ENCODE measurements around the gene RAPGEF3.

GRCh38 chr12:47707355-47707754 is 51.3 kb downstream of the RAPGEF3 start:
- TF ChIP-seq, protein P1, sequence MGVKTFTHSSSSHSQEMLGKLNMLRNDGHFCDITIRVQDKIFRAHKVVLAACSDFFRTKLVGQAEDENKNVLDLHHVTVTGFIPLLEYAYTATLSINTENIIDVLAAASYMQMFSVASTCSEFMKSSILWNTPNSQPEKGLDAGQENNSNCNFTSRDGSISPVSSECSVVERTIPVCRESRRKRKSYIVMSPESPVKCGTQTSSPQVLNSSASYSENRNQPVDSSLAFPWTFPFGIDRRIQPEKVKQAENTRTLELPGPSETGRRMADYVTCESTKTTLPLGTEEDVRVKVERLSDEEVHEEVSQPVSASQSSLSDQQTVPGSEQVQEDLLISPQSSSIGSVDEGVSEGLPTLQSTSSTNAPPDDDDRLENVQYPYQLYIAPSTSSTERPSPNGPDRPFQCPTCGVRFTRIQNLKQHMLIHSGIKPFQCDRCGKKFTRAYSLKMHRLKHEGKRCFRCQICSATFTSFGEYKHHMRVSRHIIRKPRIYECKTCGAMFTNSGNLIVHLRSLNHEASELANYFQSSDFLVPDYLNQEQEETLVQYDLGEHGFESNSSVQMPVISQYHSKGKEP (tag by site-specific recombination; IDR thresholded peaks at IDR 0.05), result no peak
- TF ChIP-seq CTCF (tag by site-specific recombination; IDR thresholded peaks at IDR 0.05) (no peak), TCF7L2 (IDR thresholded peaks at IDR 0.05; ENCODE audit: borderline replicate concordance, low read depth, low read length) (no peak), ZFP3 (tag by site-specific recombination; IDR thresholded peaks at IDR 0.05; ENCODE audit: low read depth) (no peak), ZEB2 (tag by site-specific recombination; IDR thresholded peaks at IDR 0.05) (no peak), SP2 (tag by site-specific recombination; IDR thresholded peaks at IDR 0.05) (no peak), KLF10 (tag by site-specific recombination; IDR thresholded peaks at IDR 0.05) (no peak), ZSCAN30 (tag by site-specific recombination; IDR thresholded peaks at IDR 0.05) (no peak), ZBTB11 (tag by site-specific recombination; conservative IDR thresholded peaks at IDR 0.05; ENCODE audit: low read depth) (no peak), ZNF175 (tag by site-specific recombination; IDR thresholded peaks at IDR 0.05) (no peak), ZNF335 (tag by site-specific recombination; conservative IDR thresholded peaks at IDR 0.05) (no peak)
- TF ChIP-seq, protein P2, sequence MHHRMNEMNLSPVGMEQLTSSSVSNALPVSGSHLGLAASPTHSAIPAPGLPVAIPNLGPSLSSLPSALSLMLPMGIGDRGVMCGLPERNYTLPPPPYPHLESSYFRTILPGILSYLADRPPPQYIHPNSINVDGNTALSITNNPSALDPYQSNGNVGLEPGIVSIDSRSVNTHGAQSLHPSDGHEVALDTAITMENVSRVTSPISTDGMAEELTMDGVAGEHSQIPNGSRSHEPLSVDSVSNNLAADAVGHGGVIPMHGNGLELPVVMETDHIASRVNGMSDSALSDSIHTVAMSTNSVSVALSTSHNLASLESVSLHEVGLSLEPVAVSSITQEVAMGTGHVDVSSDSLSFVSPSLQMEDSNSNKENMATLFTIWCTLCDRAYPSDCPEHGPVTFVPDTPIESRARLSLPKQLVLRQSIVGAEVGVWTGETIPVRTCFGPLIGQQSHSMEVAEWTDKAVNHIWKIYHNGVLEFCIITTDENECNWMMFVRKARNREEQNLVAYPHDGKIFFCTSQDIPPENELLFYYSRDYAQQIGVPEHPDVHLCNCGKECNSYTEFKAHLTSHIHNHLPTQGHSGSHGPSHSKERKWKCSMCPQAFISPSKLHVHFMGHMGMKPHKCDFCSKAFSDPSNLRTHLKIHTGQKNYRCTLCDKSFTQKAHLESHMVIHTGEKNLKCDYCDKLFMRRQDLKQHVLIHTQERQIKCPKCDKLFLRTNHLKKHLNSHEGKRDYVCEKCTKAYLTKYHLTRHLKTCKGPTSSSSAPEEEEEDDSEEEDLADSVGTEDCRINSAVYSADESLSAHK (tag by site-specific recombination; IDR thresholded peaks at IDR 0.05), result no peak
- TF ChIP-seq, protein P3, sequence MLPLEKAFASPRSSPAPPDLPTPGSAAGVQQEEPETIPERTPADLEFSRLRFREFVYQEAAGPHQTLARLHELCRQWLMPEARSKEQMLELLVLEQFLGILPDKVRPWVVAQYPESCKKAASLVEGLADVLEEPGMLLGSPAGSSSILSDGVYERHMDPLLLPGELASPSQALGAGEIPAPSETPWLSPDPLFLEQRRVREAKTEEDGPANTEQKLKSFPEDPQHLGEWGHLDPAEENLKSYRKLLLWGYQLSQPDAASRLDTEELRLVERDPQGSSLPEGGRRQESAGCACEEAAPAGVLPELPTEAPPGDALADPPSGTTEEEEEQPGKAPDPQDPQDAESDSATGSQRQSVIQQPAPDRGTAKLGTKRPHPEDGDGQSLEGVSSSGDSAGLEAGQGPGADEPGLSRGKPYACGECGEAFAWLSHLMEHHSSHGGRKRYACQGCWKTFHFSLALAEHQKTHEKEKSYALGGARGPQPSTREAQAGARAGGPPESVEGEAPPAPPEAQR (tag by site-specific recombination; IDR thresholded peaks at IDR 0.05), result no peak
- TF ChIP-seq, protein P4, sequence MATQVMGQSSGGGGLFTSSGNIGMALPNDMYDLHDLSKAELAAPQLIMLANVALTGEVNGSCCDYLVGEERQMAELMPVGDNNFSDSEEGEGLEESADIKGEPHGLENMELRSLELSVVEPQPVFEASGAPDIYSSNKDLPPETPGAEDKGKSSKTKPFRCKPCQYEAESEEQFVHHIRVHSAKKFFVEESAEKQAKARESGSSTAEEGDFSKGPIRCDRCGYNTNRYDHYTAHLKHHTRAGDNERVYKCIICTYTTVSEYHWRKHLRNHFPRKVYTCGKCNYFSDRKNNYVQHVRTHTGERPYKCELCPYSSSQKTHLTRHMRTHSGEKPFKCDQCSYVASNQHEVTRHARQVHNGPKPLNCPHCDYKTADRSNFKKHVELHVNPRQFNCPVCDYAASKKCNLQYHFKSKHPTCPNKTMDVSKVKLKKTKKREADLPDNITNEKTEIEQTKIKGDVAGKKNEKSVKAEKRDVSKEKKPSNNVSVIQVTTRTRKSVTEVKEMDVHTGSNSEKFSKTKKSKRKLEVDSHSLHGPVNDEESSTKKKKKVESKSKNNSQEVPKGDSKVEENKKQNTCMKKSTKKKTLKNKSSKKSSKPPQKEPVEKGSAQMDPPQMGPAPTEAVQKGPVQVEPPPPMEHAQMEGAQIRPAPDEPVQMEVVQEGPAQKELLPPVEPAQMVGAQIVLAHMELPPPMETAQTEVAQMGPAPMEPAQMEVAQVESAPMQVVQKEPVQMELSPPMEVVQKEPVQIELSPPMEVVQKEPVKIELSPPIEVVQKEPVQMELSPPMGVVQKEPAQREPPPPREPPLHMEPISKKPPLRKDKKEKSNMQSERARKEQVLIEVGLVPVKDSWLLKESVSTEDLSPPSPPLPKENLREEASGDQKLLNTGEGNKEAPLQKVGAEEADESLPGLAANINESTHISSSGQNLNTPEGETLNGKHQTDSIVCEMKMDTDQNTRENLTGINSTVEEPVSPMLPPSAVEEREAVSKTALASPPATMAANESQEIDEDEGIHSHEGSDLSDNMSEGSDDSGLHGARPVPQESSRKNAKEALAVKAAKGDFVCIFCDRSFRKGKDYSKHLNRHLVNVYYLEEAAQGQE (tag by site-specific recombination; IDR thresholded peaks at IDR 0.05), result no peak
